GM13977 (cell line): ENCODE results near the gene CDC42BPB.
A peak's percentile ranks its signal among the peaks of the same experiment; 100 is the strongest.
"Not testable (repeated sequence)": the region's sequence is repeated elsewhere in the genome, so short reads cannot be mapped to it uniquely, and the experiment has no call there.

Experiments
- DNase-seq: peaks from one replicate; pipeline ENCODE4 v3.0.0; 2012; ENCODE audit warnings: low spot score
- in situ Hi-C: fragments of 300-500 bp; cut with MboI; formaldehyde crosslinking; loops from one replicate; pipeline ENCODE4 v1.12.0; 2022; ENCODE audit warnings: low sequenced_read_pairs, low pct_unique_long_range_greater_than_20kb, mixed read lengths, inconsistent platforms; ENCODE audit not compliant: unreplicated experiment
- TF ChIP-seq, protein P1 (sequence below): IDR thresholded peaks from 2 replicates; pipeline ENCODE4 v1.5.1; 2012; ENCODE audit warnings: mild to moderate bottlenecking, control low read depth; ENCODE audit not compliant: insufficient read depth; ENCODE audit errors: extremely low read depth, missing control alignments

CDC42BPB gene

GRCh38 chr14:102900631-102901571, 156.4 kb downstream of the CDC42BPB start:
- TF ChIP-seq, protein P1, sequence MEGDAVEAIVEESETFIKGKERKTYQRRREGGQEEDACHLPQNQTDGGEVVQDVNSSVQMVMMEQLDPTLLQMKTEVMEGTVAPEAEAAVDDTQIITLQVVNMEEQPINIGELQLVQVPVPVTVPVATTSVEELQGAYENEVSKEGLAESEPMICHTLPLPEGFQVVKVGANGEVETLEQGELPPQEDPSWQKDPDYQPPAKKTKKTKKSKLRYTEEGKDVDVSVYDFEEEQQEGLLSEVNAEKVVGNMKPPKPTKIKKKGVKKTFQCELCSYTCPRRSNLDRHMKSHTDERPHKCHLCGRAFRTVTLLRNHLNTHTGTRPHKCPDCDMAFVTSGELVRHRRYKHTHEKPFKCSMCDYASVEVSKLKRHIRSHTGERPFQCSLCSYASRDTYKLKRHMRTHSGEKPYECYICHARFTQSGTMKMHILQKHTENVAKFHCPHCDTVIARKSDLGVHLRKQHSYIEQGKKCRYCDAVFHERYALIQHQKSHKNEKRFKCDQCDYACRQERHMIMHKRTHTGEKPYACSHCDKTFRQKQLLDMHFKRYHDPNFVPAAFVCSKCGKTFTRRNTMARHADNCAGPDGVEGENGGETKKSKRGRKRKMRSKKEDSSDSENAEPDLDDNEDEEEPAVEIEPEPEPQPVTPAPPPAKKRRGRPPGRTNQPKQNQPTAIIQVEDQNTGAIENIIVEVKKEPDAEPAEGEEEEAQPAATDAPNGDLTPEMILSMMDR: no peak
- peak; percentile 82 for DNase-seq
- in situ Hi-C loops: no loop called here

GRCh38 chr14:102899516-102899900, 157.8 kb downstream of the CDC42BPB start:
- TF ChIP-seq, protein P1: no peak
- in situ Hi-C loops: no loop called here
- DNase-seq: no peak

- TF ChIP-seq, protein P1: no peak
- in situ Hi-C loops: no loop called here
- DNase-seq: peak; percentile 66
These were observed 158.4 kb downstream of the CDC42BPB start for GRCh38 chr14:102898776-102899515.

DNA sequence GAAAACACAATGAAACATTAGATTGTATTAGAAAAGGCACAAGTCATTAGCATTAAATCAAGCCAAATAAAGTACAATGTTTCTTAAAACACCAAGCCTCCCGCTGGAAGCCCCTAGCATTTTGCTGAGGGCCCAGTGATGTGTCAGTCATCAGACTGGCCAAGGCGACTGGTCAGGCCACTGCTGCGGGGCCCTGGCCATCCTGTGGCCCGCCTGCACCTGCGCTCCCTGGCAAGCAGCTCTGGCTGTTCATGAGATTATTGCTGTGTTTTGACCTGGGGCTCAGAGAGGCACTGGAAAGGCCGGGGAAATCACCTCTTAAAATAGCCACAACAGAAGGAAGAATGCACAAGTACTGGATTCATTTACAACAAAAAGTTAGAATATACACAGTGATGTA, 159.1 kb downstream of the CDC42BPB start:
- TF ChIP-seq, protein P1: no peak
- in situ Hi-C loops: no loop called here
- DNase-seq: no peak

GRCh38 chr14:102897299-102898027, 159.9 kb downstream of the CDC42BPB start:
- in situ Hi-C loops: no loop called here
- no peak for DNase-seq
- TF ChIP-seq, protein P1: no peak

GRCh38 chr14:102896735-102897134, 160.6 kb downstream of the CDC42BPB start:
- DNase-seq, in situ Hi-C loops: not testable (repeated sequence)
